PFSK-1 (cell line): Measurements from ENCODE around the gene SLC2A13.

Experiments
- FOXP2 ChIP-seq: optimal IDR thresholded peaks from 2 replicates; pipeline ENCODE3; 2011; ENCODE audit warnings: borderline replicate concordance, control low read depth, inconsistent platforms; ENCODE audit not compliant: insufficient read depth; ENCODE audit errors: extremely low read length, extremely low read depth
- POLR2AphosphoS5 ChIP-seq: IDR thresholded peaks from 2 replicates; pipeline ENCODE4 v1.6.1; 2012; ENCODE audit warnings: low read depth, mild to moderate bottlenecking, control low read depth, low read length, moderate library complexity
- SIN3A ChIP-seq: IDR thresholded peaks from 2 replicates; pipeline ENCODE4 v1.6.1; 2012; ENCODE audit warnings: mild to moderate bottlenecking, low read length, moderate library complexity, borderline replicate concordance; ENCODE audit not compliant: insufficient read depth
- TAF1 ChIP-seq: IDR thresholded peaks from 2 replicates; pipeline ENCODE4 v1.6.1; 2012; ENCODE audit warnings: low read length, control low read depth, borderline replicate concordance; ENCODE audit not compliant: insufficient read depth
- TF ChIP-seq, protein P1 (sequence below), 2 experiments: IDR thresholded peaks; 2 replicates each; pipeline versions ENCODE4 v1.6.1 to v1.8.0; 2011 to 2012; ENCODE audit warnings: low read depth in 2 of 2, low read length in 2 of 2, control low read depth in 1 of 2, inconsistent platforms in 1 of 2, mild to moderate bottlenecking in 1 of 2, moderate library complexity in 1 of 2; ENCODE audit not compliant: insufficient read depth in 1 of 2

Gene SLC2A13

GRCh38 chr12:39935275-39935674 is 170.6 kb downstream of the SLC2A13 start:
- no peak for TF ChIP-seq POLR2AphosphoS5

- TF ChIP-seq FOXP2 (no peak), POLR2AphosphoS5 (no peak)
Observed at GRCh38 chr12:39931857-39932256, 174.0 kb downstream of the SLC2A13 start.

- TF ChIP-seq SIN3A (no peak), POLR2AphosphoS5 (no peak), FOXP2 (no peak), TAF1 (no peak)
- TF ChIP-seq, protein P1, sequence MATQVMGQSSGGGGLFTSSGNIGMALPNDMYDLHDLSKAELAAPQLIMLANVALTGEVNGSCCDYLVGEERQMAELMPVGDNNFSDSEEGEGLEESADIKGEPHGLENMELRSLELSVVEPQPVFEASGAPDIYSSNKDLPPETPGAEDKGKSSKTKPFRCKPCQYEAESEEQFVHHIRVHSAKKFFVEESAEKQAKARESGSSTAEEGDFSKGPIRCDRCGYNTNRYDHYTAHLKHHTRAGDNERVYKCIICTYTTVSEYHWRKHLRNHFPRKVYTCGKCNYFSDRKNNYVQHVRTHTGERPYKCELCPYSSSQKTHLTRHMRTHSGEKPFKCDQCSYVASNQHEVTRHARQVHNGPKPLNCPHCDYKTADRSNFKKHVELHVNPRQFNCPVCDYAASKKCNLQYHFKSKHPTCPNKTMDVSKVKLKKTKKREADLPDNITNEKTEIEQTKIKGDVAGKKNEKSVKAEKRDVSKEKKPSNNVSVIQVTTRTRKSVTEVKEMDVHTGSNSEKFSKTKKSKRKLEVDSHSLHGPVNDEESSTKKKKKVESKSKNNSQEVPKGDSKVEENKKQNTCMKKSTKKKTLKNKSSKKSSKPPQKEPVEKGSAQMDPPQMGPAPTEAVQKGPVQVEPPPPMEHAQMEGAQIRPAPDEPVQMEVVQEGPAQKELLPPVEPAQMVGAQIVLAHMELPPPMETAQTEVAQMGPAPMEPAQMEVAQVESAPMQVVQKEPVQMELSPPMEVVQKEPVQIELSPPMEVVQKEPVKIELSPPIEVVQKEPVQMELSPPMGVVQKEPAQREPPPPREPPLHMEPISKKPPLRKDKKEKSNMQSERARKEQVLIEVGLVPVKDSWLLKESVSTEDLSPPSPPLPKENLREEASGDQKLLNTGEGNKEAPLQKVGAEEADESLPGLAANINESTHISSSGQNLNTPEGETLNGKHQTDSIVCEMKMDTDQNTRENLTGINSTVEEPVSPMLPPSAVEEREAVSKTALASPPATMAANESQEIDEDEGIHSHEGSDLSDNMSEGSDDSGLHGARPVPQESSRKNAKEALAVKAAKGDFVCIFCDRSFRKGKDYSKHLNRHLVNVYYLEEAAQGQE (IDR thresholded peaks at IDR 0.05; ENCODE audit: insufficient read depth in 1 of 2, low read depth in 2 of 2, low read length in 2 of 2): no peak
Observed at GRCh38 chr12:39931231-39931630, 174.7 kb downstream of the SLC2A13 start.

GRCh38 chr12:39930101-39930500 is 175.8 kb downstream of the SLC2A13 start:
- TF ChIP-seq, protein P1 (IDR thresholded peaks at IDR 0.05; ENCODE audit: insufficient read depth in 1 of 2, low read depth in 2 of 2, low read length in 2 of 2): no peak
- TF ChIP-seq FOXP2 (no peak), POLR2AphosphoS5 (no peak), TAF1 (no peak), SIN3A (no peak)

GRCh38 chr12:39928181-39928899 is 177.5 kb downstream of the SLC2A13 start:
- no peak for TF ChIP-seq SIN3A
- TF ChIP-seq POLR2AphosphoS5: no peak
- no peak for TF ChIP-seq FOXP2
- TF ChIP-seq TAF1: no peak
- TF ChIP-seq, protein P1 (IDR thresholded peaks at IDR 0.05; ENCODE audit: insufficient read depth in 1 of 2, low read depth in 2 of 2, low read length in 2 of 2): no peak

DNA sequence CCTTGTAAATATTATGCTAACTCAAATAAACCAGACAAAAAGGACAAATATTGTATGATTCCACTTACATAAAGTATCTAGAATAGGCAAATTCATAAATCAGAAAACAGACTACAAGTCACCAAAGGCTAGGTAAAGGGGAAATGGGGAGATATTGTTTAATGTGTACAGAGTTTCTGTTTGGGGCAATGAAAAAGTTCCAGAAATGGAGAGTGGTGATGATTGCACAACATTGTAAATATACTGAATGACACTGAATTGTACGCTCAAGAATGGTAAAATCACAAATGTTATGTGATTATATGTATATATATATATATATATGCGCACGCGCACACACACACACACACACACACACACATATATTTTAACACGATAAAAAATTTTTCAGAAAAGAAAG is 182.5 kb downstream of the SLC2A13 start:
- TF ChIP-seq, protein P1 (IDR thresholded peaks at IDR 0.05; ENCODE audit: insufficient read depth in 1 of 2, low read depth in 2 of 2, low read length in 2 of 2): no peak
- TF ChIP-seq TAF1: no peak
- no peak for TF ChIP-seq POLR2AphosphoS5
- no peak for TF ChIP-seq FOXP2
- TF ChIP-seq SIN3A: no peak
